Cardiac ventricle fibroblast (primary cell): ENCODE measurements around the gene UBN2. TPM values are rescaled to one million over a fixed set of nuclear protein-coding genes. Genes with fewer than 3 reads are reported as not detected.

Source experiments
- total RNA-seq: library from RNA; depleted of rRNA; stranded (reverse); fragments of >200 nt; gene quantifications from 2 replicates; pipeline ENCODE4 v1.2.3, GENCODE V29; 2015

The UBN2 gene
- 4.9 and 6.0 TPM in 2 replicates for total RNA-seq

DNA sequence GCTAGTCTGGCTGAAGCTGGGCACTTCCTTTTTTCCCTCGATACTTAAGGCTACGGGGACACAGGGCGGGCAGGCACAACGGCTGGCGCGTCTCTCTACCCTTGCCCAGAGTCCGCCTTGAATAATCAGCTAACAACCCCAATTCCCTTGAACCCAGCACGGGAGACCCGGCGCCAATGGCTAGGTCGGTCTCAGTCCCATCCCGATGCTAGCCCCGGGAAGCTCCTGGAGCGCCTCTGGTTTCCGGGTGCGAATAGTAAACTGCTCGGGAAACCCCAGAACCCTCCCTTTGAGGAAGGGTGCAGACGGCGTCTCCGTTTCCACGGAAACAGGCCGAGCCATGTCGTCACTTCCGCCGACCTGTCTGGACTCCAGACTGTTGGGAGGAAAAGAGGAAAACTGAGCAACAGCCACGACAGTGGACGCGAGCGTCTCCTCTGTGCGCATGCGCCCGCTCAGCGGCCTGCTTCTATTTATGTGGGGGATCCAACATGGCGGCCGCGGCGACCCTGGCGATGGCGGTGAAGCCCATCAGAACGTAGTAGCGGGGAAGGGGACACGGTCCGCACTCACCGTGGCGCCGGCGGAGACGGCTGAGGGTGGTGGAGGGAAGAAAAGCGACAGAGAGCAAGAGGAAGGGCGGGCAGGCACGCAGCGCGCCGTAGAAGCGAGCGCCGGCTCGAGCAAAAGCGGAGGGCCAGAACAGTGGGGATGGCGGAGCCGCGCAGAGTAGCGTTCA lies at the start of gene UBN2:
Gene UBN2 (plus strand): TSS at position 464 of the 739 bp plus-strand sequence. CDS start 248 bp downstream, at position 712.

DNA sequence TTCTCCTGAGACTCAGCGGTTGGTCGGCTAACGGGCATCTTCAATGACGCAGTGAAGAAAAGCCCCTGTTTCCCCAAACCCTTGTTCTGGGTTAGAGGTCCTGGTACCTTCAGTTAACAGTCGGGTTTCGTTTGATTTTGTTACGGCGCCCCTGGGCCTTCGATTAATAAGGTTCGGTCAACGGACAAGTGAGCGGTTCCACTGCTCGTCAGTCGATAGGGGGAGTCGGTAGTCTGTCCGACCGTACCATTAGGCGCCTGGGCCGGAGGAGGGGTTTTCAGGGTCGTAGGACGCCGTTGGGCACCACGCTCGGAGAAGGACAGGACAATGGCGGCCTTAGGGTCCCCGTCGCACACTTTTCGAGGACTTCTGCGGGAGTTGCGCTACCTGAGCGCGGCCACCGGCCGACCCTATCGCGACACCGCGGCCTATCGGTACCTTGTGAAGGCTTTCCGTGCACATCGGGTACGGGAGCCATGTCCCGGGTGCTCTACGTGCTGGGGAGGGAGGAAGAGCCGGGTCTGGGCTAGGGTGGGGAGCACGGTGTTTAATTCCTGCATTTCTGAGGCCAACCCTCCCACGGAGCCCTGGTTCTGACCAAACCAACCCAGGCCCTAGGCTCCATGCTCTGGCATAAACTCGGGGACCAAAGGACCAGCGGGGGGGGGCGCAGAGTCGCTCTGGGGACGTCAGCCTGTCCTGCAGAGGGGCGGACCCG lies 110.2 kb downstream of the UBN2 start, which contains the start of gene FMC1:
Gene FMC1 (plus strand): TSS at position 280 of the 718 bp plus-strand sequence. CDS start 48 bp downstream, at position 328.

Other genes with a start within 250 kb of the UBN2 start
- gene KIAA1549, start 249.8 kb upstream of the UBN2 start, total RNA-seq, result 1.3 and 1.4 TPM in 2 replicates
- 38.6 and 51.8 TPM in 2 replicates for gene ZC3HAV1L, start 195.2 kb upstream of the UBN2 start, total RNA-seq
- gene ZC3HAV1, start 121.5 kb upstream of the UBN2 start, total RNA-seq, result 31.2 and 38.2 TPM in 2 replicates
- gene FMC1, start 110.1 kb downstream of the UBN2 start, total RNA-seq, result 4.4 and 5.2 TPM in 2 replicates
- 32.3 and 38.1 TPM in 2 replicates for gene LUC7L2, start 128.7 kb downstream of the UBN2 start, total RNA-seq